Epithelial cell of prostate (primary cell): Measurements from ENCODE around the gene LRRK1.

Experiments
- DNase-seq: peaks from one replicate; pipeline ENCODE4 v3.0.0-alpha.2; 2011; ENCODE audit warnings: low read depth, low spot score
- H3K27ac ChIP-seq: fragments of 450-650 bp; 2 replicates; pipeline ENCODE4 v1.5.1; 2017; ENCODE audit warnings: mild to moderate bottlenecking

The LRRK1 gene

GRCh38 chr15:101100593-101101442 lies 181.7 kb downstream of the LRRK1 start:
- no peak for DNase-seq
- no peak overlapping the region for H3K27ac ChIP-seq

- no peak for DNase-seq
- no peak overlapping the region for H3K27ac ChIP-seq
These were observed 182.5 kb downstream of the LRRK1 start for GRCh38 chr15:101101676-101102075.

GRCh38 chr15:101102746-101103145 lies 183.6 kb downstream of the LRRK1 start:
- H3K27ac ChIP-seq: no peak overlapping the region
- no peak for DNase-seq

GRCh38 chr15:101103598-101103997 lies 184.4 kb downstream of the LRRK1 start:
- H3K27ac ChIP-seq: no peak overlapping the region
- DNase-seq: no peak

GRCh38 chr15:101104141-101104540 lies 185.0 kb downstream of the LRRK1 start:
- no peak for DNase-seq
- H3K27ac ChIP-seq: no peak overlapping the region

- H3K27ac ChIP-seq: no peak overlapping the region
- no peak for DNase-seq
These were observed 186.1 kb downstream of the LRRK1 start for GRCh38 chr15:101105059-101105891.

- no peak for DNase-seq
- H3K27ac ChIP-seq: no peak overlapping the region
These were observed 187.9 kb downstream of the LRRK1 start for GRCh38 chr15:101107101-101107500.

- H3K27ac ChIP-seq: no peak overlapping the region
- no peak for DNase-seq
These were observed 188.7 kb downstream of the LRRK1 start for GRCh38 chr15:101107625-101108460.

GRCh38 chr15:101108461-101108775 lies 189.3 kb downstream of the LRRK1 start:
- no peak overlapping the region for H3K27ac ChIP-seq

GRCh38 chr15:101108791-101109190 lies 189.6 kb downstream of the LRRK1 start:
- no peak overlapping the region for H3K27ac ChIP-seq
- no peak for DNase-seq

More at GRCh38 chr15:101108461-101108775, 189.3 kb downstream of the LRRK1 start:
- no peak for DNase-seq

GRCh38 chr15:101110681-101111569 lies 191.8 kb downstream of the LRRK1 start:
- no peak overlapping the region for H3K27ac ChIP-seq
- no peak for DNase-seq

- H3K27ac ChIP-seq: no peak overlapping the region
- DNase-seq: no peak
These were observed 192.6 kb downstream of the LRRK1 start for GRCh38 chr15:101111570-101112262.

- peak overlapping the region; percentile 59 for H3K27ac ChIP-seq
- peak; percentile 5 for DNase-seq
These were observed 193.4 kb downstream of the LRRK1 start for GRCh38 chr15:101112336-101113113.

- no peak for DNase-seq
- H3K27ac ChIP-seq: peak overlapping the region; percentile 59
These were observed 194.2 kb downstream of the LRRK1 start for GRCh38 chr15:101113114-101114005.

GRCh38 chr15:101114166-101114565 lies 195.0 kb downstream of the LRRK1 start:
- no peak overlapping the region for H3K27ac ChIP-seq
- no peak for DNase-seq

- H3K27ac ChIP-seq: no peak overlapping the region
- DNase-seq: no peak
These were observed 195.5 kb downstream of the LRRK1 start for GRCh38 chr15:101114610-101115009.

- H3K27ac ChIP-seq: no peak overlapping the region
- DNase-seq: no peak
These were observed 196.2 kb downstream of the LRRK1 start for GRCh38 chr15:101115393-101115785.
